HG02943 (cell line): Measurements from ENCODE around the gene SNX24.

ENCODE experiments used
- ATAC-seq: cut with Tn5 transposase; IDR thresholded peaks from one replicate; pipeline ENCODE4 v1.9.1; 2021; ENCODE audit warnings: mild to moderate bottlenecking, low read depth, moderate library complexity; ENCODE audit not compliant: unreplicated experiment

SNX24 gene

DNA sequence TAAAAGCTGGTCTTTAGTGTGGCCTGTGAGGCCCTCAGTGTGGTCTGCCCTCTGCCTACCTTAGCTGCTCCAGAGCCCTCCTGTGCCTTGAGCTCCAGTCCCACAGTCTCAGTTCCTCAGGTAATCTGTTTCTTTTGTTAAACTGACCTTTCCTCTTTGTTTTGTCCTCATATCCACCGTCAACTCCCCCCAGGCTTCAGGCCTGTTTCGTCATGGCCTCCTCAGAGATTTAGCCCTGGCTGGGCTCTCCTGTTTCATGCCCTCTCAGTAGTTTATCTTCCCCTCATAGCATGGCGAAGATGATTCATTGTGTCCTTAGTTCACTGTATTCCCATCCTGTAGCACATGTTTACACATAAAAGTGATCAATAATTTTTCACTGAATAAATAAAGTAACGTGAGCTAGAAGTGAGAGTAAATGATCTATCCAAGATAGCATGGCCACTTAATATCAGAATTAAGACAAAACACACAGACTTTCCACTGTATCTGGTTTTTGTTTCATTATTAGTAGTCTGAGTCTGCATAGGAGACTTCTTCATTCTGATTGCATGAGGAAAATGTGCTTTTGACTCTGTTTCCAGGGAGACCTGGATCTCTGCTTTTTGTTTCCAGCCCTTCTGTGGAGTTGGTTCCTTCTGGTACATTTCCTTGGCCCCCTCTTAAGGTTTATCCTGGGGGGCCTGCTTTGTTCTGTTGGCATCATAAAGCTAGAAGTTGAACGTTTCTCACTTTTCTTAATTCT, 70.5 kb downstream of the SNX24 start:
- ATAC-seq: peak; percentile 97

DNA sequence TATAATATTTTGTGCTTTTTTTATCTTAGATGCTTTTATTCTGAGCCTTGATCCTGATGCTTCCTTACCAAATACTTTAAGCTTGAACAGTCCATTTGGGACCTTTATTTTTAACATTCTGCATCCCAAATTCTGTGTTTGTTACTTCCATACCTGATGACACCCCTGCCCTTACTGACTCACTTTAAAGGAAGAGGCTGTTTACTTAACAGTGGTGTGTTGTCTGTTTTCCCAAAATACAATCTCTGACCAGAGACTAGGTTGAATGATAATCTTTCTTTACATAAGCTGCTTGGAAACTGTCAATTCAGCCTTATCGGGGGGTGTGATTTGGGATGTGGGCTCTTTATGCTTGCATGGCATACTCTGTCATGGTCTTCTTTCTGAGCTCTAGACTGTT, 71.1 kb downstream of the SNX24 start:
- no peak for ATAC-seq

DNA sequence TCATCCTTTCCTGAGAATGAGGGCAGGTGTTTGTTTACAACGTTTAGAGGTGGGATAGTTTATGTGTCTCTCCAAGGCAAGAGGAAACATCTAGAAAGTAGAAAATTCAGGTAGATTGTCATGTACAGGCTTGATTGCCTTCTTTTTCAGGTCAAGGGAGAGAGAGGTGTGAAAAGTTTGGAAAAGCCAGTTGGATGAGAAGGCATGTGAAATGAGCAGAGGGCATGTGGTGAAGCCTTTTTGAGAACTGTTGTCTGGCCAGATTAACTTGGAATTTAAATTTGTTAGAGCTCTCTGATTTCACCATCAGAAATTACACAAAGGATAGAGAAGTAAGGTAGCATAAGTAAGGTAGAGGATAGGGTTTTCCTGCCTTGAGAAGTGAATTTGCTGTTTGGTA, 74.6 kb downstream of the SNX24 start:
- ATAC-seq: no peak

DNA sequence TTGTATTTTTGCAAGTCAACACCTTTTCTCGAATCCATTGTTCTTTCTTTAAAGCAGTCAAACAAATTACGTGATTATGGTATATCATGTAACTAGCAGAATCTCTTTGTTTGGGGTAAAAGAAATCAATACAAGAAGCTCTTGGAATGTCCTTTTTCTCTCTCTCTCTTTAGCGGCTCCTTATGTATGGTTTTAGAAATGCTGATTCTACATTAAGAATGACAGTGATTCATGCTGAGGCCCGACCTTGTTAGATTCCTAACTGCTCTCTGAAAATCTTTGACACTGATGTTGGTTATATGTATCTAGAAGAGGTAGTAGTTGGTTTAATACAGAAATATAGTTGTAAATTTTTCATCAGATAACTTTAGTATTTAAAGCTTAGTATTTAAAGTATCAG, 76.4 kb downstream of the SNX24 start:
- ATAC-seq: no peak

DNA sequence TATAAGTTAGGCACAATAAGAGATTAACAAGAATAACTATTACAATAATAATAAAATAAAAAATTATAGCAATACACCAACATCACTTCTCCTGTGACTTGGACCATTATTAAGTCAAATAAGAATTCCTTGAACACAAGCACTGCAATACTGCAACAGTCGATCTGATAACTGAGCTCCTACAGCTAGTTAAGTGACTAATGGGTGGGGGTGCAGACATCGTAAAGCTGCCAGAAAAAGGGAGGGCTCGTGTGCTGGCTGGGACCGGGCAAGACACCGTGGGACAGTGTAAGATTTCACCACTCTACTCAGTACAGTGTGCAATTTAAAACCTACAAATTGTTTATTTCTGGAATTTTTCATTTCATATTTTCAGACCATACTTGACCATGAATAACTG, 78.8 kb downstream of the SNX24 start:
- no peak for ATAC-seq

DNA sequence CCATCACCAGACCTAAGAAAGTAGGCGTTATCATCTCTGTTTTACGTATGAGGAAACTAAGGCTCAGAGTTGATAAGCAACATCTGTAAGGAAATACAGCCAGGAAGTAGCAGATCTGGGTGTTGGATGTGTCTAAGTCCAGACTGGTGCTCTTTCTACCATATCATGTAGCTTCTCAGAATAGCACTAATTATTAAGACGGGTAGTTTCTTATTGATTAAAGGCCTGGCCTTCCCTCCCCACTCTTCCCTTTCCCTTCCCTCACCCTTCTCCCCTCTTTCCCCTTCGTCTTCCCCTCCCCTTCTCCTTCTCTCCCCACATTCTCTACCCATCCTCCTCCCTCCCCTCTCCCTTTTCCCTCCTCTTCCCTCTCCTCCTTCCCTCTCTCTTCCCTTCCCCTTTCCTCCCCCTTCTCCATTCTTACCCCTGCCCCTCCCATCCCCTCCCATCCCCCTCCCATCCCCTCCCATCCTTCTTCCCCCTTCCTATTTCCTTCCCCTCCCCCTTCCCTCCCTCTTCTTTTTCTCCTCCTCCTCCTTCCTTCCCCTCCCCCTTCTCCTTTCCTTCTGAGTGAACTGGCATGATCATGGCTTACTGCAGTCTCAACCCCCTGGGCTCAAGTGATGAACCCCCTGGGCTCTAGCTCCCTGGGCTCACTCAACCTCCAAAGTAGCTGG, 79.4 kb downstream of the SNX24 start:
- ATAC-seq: no peak

DNA sequence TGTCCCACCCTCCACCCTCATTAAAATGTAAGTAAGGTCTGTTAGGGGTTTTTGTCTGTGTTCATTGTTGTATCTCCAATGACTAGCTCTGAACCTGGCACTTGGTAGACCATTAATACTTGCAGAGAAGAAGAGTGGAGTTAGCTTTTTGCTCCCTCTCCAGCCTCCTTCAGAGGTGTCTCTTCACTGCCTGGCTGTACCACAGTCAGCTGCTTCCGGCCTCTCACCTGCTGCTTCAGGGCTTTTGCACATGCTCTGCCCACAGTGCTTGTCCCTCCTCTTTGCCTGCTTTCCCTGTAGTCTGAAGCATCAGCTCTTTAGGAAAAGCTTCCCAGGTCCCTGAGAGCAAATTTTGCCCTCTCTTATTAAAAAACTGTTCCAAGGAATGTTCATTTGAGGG, 83.6 kb downstream of the SNX24 start:
- ATAC-seq: no peak

DNA sequence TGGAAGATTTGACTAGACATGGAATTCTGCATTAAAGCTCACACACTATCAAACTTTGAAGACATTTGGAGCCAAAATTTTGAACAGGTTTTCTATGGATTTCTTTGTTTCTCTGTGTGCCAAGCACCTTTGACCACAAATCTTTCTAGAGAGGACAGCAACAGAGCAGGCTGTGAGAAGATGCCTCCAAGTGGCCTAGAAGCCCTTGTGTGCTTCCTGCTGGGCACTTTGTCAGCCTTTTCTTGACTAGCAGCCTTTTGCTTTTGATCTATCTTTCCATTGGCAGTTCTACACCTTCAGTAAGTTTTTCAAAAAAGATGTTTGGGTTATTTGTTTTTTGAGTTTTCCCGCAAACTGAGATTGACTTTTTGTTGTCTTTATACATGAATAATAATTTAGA, 84.6 kb downstream of the SNX24 start:
- no peak for ATAC-seq

DNA sequence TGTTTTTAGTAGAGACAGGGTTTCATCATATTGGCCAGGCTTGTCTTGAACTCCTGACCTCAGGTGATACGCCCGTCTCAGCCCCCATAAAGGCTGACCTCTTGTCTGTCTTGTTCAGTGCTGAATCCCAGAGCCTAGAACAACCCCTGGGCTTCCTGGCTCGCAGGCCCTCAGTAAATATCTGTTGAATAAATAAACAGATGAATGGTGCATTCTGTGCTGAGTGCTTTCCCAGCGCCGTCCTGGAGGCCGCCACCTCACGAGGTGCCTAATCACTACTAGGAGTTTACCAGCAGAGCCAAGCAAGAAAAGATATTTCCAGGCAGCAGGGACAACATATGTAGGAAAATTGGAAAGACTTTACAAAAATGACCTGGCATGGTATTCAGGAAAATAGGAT, 88.5 kb downstream of the SNX24 start:
- no peak for ATAC-seq

DNA sequence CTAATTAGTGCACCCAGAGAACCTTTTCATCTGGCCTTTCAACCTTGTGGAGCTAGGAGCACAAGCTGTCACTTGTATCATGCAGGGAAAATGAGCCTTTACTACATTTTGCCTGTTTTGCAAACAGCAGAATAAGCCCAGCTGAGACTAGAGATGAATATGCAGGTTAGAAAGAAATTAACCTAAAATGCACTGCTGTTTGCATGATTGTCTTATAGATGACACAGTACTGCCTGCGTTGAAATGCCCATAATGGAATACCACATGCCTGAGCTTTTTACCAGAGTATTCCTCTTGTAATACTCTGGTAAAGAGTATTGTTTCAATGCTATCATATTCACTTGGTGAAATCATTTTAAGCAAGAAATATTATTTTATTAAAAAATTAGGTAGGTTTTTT, 90.7 kb downstream of the SNX24 start:
- no peak for ATAC-seq

DNA sequence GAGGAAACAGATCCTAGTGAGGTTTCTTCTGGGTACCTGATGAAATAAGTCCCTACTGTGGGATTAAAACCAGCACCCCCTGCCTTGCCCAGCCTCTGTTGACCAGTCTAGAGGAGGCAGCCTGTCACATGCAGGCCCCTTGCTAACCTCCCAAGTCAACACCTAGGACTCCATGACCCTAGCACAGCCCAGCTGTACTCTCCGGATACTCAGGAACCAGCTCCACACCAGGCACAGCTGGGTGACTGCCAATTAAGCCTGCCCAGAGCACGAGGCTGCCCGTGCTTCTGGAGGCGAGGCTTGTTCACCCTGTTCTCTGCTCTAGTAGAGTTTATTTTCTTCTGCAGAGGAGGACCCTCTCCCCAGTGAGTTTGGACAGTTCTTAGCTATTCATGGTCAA, 92.5 kb downstream of the SNX24 start:
- ATAC-seq: no peak

DNA sequence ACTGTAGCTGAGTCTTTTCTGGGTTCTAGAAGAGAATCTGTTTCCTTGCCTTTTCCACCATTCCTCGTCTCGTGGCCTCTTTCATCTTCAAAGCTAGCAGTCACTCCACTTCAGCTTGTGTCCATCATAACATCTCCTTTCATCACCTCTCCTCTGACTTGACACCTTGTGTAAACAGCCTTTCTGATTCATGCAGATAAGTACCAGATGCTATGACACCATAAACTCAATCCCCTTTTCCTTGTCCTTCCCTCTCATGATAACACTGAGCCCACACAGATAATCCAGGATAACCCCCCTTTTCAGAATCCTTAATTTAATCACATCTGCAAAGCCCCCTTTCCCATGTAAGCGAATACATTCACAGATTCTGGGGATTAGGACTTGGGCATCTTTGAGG, 95.5 kb downstream of the SNX24 start:
- ATAC-seq: no peak

DNA sequence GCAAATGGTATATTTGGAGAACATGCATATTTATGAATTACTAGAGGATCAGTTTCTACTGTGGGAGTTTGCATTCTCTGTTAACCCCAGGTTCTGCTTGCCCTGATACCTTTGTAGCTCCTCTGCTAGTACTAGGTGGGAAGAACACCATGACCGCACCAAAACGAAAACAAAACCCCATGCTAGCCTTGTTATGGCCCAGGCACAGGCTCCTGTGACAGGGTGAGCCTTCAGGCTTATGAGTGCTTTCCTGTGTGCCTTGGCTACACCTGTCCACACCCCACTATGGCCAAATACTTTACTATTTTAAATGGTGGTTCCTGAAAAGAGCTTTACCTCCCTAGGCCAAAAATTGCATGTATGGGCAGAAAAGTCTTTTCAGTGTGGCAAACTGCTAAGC, 96.3 kb downstream of the SNX24 start:
- peak; percentile 60 for ATAC-seq

DNA sequence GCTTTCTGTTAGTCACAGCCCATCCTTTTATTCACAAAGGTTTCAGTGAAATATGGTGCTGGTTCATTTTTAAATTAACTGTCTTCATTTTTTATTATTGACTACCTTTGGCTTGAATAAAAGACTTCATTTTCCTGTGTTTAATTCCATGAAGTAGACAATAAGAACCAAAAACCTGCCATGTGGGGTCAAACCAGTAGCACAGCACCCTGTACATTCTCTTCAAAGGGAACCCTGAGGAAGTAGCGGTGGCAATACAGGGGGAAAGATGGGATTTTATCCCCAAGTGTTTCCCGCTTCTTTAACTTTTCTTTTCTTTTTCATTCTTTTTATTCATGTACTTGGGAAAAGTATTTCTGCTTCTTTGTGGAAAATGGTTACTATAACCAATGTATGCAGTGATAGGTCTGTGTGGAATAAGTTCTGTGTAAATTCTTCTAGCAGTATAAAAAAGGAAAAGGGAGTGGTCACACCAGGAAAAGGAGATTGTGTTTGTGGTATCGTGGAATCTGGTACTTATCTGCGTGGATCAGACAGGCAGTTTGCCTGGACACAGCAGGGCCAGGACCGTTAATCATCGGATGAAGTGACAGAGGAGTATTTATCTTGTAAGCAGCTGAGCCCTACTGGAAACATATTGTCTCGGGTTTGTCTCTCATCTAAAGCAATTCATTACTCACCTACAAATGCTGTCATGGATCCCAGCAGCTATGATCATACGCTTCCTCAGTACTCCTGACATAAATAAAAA, 96.9 kb downstream of the SNX24 start:
- no peak for ATAC-seq

DNA sequence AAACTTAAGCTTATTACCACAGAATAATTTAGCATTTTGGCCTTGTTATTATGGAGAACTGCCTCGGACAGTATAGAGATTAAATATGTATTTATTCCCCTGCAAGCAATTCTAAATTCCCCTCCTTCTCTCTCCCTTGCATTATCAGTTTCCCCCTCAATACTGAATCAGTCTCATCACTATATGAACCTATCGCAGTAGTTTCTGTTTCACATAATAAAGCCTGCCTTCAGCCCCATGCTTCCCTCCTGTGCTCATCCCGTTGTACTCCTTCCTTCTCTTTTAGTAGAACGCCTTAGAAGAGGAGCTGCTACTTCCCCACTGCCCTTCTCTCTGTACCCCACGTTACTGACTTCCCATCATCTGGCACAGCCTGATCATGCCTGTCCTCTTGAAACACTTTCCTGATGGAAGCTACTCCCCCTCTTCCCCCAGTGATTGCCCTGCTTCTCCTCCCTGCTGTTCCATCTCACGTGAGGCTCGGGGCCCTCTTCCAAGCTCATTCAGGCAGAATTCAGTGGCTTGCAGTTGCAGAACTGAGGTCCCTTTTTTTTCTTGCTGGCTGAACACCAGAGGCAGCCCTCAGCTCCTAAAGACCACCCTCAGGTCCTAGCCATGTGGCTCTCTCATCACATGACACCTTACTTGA, 97.8 kb downstream of the SNX24 start:
- no peak for ATAC-seq

DNA sequence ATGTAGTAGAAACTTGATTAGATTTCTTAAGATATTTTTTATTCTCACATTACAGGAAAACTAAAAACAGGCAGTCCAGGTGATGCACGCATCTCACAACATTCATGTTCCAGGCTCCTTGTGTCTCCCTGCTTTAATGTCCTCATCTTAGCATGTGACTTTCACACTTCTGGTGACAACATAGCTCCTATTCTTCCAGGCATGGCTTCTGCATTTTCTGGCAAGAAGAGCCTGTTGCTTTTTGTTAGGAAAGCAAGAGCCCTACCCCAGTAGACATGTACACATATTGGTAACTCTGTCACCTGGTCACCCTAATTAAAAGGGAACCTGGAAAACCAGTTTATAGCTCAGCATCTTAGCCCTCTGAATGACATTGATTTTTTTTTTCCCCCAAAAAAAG, 98.6 kb downstream of the SNX24 start:
- ATAC-seq: no peak

DNA sequence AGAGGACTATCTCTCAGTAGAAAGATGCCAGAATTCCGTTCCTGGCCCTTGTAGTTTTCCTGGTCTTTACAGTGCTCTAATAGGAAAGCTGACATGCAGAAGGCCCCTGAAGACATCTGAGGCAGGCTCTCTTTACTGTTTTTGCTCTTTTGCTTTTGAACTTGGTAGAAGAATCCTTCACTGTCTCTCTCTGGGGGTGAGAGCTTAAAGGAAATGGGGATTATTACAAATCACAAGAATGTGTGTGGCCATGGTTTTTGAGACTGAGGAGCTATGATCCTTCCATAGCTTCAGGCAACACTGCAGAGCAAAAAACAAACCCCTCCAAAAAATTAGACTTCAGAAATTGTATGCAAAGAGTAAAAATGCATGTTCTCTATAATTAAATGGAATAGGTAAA, 102.0 kb downstream of the SNX24 start:
- ATAC-seq: no peak

DNA sequence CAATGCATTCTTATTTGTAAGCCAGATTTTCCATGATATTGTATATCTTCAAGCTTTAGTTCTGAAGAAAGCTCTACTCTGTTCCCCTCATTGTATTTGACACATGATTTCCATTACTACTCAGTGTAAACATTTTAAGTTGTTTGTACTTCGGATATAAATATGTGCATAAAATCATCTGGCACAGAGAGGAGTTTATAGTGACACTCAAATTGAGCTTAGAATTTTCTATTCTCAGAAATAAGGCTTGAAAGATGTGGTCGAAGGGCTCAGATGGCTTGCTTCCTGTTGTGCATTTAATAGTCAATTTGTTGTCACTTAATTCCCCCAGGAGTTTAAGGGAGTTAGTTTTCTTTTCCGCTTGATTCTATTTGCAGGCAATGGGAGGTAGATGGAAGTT, 102.4 kb downstream of the SNX24 start:
- no peak for ATAC-seq

DNA sequence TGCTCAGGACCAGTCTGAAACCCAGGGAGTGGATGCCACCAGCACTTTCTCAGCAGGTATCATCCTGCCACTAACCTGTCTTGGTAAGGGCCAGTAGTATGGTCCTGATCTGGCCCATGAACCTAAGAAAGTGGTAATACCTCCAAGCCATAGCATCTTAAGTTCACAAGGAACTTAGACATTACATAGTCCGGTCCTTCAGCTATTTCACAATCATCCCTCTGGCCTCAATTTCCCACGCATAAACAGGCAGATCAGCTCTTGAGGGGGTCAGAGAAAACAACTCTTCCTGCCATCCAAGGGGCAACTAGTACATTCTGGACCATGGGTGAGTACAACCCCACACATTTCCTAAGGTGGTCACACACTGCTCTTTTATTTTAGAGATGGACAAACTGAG, 102.9 kb downstream of the SNX24 start:
- no peak for ATAC-seq

DNA sequence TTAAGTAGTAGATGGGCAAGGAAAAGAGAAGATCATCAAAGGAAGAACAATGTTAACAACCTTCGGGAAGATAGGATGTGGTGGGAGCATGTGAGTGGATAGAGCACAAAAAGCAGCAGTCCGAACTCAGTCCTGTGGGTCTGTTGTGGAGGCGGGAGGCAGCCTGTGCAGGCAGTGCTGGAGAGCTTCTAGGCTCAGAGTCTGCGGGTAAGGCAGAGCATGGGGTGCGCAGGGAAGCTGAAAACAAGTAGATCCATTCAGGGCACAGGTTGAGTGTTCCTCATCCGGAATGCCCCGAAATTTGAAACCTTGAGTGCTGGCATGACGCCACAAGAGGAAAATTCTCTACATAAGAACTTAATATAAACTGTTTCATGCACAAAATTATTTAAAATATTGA, 106.2 kb downstream of the SNX24 start:
- ATAC-seq: no peak

DNA sequence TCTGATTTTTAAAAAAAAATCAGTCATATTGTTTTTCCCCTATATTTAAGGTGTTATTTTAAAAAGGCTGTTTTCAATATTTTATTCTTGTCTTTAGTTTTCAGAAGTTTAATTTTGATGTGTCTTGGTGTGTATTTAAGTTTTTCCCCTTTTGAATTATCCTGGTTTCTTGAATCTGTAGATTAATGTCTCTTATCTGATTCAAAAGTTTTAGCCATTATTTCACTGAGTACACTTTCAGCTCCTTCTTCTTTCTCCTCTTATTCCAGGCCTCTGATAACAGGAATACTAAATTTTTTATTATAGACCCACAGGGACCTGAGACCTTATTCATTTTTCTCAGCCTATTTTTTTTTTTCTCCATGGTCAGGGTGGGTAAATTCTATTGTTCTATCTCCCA, 109.3 kb downstream of the SNX24 start:
- ATAC-seq: no peak
